GM18520 (cell line): Measurements from ENCODE around the gene COL4A1.

Source experiments
- ATAC-seq: cut with Tn5 transposase; IDR thresholded peaks from one replicate; pipeline ENCODE4 v1.9.1; 2021; ENCODE audit not compliant: unreplicated experiment

Gene COL4A1

GRCh38 chr13:110099922-110100321 lies 207.0 kb downstream of the COL4A1 start:
- no peak for ATAC-seq
